ENCODE data around the gene KCNC4.

Gene KCNC4

DNA sequence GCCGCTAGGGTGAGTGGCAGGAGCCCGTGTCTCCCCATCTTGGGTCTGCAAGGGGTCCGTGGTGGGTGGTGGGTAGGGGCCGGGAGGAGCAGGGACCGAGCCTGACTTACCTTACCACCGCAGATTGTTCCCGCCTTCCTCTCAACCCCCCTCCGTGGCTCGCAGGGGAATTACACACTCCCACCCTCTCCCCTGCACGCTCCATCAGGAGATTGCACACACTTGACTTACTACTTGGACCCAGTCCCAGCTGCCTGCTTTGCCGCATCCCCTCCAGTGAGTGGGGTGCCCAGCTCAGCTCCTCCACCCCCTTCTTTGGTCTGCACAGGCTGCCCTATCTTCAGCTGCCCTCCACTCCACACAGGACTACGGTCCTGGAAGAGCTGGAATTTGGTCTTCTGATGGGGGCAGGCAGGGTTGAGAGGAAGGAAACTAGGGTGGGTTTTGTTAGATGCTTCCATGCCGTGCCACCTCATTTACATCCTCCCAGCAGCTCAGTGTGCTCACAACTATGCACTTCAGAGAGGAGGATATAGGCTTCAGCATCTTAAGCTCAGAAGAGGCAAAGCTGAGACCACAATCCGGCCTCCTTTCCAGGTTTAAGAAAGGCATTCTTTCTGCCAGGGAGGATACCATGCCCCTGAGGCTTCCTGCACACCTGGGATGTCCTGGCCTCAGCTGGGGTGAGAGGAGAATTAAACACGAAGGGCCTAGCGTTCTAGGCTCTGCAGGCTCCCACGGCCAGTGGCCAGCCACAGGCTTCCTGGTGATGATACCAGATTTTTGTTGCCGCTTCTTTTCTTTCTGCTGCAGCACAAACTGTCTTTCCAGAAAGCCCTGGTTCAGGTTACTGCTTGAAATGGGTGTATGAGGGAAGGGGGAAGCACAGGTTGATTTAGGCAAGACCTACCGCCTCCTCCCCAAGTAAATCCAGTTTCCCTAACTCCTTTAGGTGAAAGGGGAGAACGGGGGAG lies 2.3 kb downstream of the KCNC4 start:
- DNase-seq = no peak

GRCh38 chr1:110213143-110213540 lies 3.0 kb downstream of the KCNC4 start:
- no peak for DNase-seq

DNA sequence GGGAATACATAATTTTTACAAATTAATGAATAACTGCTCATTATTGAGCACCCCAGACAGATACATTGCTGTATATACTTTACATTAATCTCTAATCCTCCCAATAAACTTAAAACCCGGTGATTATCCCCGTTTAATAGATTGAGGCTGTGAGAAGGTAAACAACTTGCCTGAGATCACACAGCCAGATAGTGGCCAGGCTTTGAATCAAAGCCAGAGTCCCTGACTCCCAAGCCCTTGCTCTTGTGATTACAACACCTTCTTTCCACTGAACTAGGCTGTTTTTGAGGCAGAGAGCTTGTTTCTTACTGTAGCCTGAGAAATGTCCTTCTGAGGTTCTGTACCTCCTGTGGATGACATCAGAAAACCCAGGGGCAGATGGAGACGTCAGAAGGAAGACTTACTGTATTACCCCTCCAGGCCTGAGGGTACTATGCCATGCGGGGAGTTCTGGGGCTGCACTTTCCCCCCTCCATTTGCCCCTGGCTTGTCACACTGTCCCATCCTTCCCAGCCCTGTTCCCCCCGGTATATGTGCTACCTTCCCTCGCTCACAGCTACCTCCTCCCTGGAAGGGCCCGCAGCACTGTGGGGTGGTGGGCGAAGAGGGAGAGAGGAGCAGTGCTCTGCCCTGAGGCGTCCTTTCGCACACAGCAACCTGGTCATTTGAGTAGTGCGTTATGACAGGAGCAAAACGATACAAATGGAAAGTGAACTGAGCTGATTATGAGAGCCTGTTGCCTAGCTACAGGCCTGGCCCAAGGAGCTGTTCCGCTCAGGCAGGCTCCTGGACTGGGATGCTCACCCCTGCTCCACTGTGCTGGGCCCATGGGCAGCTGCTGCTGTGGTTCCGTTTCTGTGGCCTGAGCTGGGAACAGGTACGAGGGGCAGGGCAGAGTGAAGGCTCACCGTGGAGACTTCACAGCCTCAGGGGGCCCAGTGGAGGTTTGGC lies 4.6 kb downstream of the KCNC4 start:
- no peak for DNase-seq

DNA sequence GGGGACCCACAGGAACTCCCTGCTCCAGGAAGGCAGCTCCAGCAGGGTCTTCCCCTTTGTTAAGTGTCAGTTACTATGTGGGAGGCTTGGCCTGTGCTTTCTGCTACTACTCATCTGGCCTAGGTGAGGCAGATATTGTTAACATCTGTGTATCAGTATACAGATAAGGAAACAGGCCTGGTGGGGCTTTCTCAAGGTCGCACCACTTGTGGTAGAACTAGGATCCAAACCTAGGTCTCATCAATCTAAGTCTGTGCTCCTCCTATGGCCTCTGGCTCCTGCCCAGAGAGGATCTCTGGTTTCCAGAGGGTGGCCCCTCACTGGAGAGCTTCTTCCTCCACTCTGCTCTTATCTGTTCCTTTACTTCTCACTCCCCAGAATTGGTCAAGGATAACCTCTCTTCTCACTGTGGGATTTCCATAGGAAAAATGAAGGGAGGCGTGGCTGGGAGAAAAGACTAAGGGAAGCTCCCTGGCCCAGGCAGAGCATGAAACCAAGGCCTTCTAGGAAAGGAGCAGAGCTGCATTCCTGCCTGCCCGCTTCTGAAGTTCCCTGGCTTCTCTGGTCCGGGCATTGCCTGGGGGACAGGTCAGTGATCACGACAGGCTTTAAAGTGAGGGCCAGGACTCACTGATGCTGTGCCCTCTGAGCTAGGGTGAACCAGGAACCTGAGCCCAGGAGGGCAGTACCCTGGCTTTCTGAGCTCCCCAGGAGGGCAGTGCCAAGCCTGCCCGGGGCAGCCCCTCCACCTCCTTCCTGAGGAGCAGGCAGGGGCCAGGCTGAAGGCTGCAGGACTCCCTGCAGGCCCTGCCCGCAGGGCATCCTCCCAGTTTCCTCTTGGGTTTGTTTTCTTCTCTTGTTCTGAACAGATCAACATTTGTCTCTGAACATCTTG lies 5.8 kb downstream of the KCNC4 start:
- no peak for DNase-seq

DNA sequence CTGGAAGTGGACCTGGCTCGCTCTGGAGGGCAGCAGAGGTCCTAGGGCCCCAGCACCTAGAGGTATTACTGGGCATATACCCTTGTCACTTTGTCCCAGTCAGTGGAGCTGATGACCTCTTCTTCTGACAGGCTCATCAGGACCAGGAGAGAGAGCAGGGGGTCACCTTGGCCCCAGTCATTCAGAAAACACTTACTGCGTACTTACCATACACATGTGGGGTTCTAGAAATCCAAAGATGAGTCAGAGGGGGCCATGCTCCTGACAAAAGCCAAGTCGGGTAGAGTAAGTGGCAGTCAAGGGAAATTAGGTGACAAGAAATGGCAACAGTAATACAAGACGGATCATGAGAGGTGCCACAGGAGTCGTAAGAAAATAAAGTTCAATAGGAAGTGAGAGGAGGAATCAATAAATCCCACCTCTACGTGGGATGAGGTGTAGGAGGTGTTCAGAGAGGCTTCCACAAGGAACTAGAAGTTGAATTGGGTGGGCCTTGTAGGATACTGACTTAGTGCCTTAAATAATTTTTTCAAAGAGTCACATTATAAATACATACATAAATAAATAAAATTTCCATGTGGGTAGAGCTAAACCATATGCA lies 6.8 kb downstream of the KCNC4 start:
- DNase-seq = no peak

- no peak for DNase-seq
Observed at GRCh38 chr1:110218137-110218536, 8.0 kb downstream of the KCNC4 start.

DNA sequence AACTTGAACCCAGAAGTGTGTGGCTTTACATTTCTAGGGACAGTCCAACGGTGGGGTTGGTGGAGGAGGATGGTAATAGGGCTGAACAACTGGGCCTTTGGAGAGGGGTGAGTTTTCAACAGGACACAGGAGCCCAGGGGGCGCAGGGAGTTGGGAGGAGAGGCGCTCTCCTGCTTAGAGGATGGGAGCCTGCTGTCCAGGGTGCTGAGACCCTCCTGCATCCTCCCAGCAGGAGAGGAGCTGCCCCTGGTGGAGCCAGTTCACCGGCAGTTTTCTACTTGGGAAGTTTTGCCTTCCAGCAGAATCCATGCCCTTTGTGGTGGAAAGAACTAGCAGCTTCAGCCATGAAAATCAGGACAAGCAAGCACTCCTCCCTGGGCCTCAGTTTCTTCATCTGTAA lies 8.6 kb downstream of the KCNC4 start:
- no peak for DNase-seq

- no peak for DNase-seq
Observed at GRCh38 chr1:110220324-110220723, 10.2 kb downstream of the KCNC4 start.

DNA sequence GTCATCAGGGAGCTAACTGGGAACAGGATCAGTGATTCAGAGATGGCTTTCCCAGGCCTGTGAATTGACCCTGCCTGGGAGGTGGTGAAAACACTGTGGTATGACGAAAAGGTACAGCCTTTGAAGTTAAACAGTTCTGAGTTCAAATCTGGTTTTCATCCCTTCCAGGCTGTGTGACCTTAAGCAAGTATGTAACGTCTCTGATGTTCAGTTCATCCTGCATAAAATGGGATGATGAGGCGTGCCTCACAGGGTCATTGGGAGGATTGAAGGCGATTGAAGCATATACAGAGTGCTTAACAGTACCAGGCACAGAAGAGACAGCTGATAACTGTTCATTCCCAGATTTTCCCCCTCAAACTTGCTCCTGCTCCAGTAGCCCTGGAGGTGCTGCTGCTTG lies 11.0 kb downstream of the KCNC4 start:
- no peak for DNase-seq

DNA sequence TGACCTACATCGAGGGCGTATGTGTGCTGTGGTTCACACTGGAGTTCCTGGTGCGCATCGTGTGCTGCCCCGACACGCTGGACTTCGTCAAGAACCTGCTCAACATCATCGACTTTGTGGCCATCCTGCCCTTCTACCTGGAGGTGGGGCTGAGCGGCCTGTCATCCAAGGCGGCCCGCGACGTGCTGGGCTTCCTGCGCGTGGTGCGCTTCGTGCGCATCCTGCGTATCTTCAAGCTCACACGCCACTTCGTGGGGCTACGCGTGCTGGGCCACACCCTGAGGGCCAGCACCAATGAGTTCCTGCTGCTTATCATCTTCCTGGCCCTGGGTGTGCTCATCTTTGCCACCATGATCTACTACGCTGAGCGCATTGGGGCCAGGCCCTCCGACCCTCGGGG lies 13.0 kb downstream of the KCNC4 start:
- DNase-seq = no peak

DNA sequence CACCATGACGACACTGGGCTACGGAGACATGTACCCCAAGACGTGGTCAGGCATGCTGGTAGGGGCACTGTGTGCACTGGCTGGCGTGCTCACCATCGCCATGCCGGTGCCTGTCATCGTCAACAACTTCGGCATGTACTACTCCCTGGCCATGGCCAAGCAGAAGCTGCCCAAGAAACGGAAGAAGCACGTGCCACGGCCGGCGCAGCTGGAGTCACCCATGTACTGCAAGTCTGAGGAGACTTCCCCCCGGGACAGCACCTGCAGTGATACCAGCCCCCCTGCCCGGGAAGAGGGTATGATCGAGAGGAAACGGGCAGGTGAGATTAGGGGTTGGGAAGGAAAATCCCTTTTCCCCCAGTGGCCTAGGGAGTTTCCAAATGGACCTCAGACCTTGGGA lies 13.5 kb downstream of the KCNC4 start:
- DNase-seq = no peak

- no peak for DNase-seq
Observed at GRCh38 chr1:110224240-110224995, 14.3 kb downstream of the KCNC4 start.

- no peak for DNase-seq
Observed at GRCh38 chr1:110225212-110225611, 15.1 kb downstream of the KCNC4 start.

- no peak for DNase-seq
Observed at GRCh38 chr1:110225756-110226404, 15.8 kb downstream of the KCNC4 start.

GRCh38 chr1:110227774-110228173 lies 17.7 kb downstream of the KCNC4 start:
- no peak for DNase-seq

DNA sequence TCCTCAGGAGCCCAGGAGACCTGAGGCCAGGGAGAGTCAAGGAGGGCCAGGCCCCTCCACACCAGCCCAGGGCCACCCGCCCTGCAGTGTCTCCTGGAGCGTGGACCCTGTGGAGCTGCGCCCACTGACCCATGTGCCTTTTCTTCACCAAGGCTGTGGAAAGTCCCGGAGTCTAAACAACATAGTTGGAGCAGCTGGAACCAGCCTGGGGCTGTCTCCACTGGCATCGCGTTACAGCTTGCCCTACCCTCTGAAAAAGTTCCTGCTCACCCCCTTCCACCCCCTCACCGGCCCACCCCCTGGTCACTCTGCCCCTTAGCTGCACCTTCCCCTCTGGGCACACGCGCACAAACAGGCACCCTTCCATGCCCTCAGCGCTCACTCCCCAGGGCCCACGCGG lies 18.3 kb downstream of the KCNC4 start:
- DNase-seq = no peak

DNA sequence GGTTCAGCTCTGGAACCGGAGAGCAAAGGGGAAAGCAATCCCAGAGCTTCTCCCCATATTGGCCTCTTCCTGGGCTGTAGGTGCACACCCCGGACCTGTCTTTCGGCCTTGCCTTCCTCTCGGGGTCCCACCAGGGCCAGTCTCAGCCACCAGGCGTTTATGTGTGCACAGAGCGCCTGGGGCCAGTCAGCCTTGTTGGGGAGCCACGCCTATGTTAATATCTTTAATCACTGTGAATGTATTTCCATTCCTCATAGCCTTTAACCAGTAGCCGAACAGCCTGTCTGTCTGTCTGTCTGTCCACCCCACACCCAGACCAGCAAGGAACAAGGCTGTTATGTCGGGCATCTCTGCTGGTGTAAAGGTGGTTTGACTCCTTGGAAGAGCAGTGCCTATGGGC lies 18.8 kb downstream of the KCNC4 start:
- no peak for DNase-seq

- no peak for DNase-seq
Observed at GRCh38 chr1:110229348-110230001, 19.4 kb downstream of the KCNC4 start.

DNA sequence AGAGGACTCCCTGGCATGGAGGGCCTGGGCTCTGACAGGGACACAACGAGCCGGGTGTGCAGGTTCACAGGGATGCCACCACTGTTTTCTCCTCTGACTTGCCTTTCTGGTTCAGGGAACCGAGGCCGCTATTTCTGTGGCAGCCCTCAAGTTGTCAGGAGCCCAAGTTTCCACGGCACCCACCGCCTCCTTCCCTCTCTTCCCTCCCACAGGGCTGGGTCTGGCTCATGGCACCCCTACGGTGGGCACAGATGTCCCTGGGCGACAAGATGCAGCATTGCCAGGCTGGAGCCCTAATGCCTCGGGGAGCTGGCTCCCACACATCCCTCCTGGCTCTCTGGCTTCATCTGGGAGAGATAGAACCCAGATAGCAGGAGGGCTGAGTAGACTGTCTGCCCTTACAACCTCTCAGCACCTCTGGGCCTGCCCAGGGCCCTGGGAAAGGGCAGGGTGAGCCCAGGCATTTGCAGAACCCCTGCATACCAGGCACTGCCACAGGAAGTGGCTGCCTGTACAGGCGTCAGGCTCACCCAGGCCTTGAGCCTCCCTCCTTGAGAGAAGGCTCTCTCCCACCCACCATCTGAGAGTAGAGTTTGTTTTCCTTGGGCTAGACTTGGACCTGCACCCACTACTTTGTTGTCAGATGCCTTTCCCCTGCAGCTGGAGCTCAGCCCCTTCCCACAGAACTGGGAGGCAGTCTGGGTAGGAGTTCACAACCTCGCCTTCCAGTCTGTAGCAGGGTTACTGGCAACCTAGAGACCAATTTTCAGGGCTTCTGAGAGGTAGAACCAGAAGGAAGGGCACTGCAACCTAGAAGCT lies 20.5 kb downstream of the KCNC4 start:
- no peak for DNase-seq
